ENCODE data around the gene DLGAP4. TPM values are rescaled to one million over a fixed set of nuclear protein-coding genes. Genes with fewer than 3 reads are reported as not detected.

Gene DLGAP4
- total and polyA plus RNA-seq, 7 donors, result 53.5 to 151 (median 90.4) TPM

- intact Hi-C loops (cut with DNase I), result no loop called here
- no peaks in the 10 kb centered on the region for H3K9me3 ChIP-seq
- H3K27ac ChIP-seq, result no peak overlapping the region
- no peak overlapping the region for H3K4me3 ChIP-seq
- WGBS, 3 donors, result 46 to 52% (median 51%) methylated on average over 17 to 20 of the region's 20 CpGs
- no peaks in the 10 kb centered on the region for H3K36me3 ChIP-seq (ENCODE audit: insufficient read depth in 1 of 2, low read depth in 1 of 2)
- TF ChIP-seq, protein P1, sequence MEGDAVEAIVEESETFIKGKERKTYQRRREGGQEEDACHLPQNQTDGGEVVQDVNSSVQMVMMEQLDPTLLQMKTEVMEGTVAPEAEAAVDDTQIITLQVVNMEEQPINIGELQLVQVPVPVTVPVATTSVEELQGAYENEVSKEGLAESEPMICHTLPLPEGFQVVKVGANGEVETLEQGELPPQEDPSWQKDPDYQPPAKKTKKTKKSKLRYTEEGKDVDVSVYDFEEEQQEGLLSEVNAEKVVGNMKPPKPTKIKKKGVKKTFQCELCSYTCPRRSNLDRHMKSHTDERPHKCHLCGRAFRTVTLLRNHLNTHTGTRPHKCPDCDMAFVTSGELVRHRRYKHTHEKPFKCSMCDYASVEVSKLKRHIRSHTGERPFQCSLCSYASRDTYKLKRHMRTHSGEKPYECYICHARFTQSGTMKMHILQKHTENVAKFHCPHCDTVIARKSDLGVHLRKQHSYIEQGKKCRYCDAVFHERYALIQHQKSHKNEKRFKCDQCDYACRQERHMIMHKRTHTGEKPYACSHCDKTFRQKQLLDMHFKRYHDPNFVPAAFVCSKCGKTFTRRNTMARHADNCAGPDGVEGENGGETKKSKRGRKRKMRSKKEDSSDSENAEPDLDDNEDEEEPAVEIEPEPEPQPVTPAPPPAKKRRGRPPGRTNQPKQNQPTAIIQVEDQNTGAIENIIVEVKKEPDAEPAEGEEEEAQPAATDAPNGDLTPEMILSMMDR (IDR thresholded peaks at IDR 0.05), result no peak
- ATAC-seq, result no peak
- no peaks in the 10 kb centered on the region for H3K4me1 ChIP-seq
- no peak for DNase-seq
- H3K27me3 ChIP-seq (ENCODE audit: insufficient read depth in 3 of 3, low read length in 2 of 3), result peaks cover 0 to 15% (median 2%) of the 10 kb centered on the region in 3 donors
These were observed 88.3 kb downstream of the DLGAP4 start for GRCh38 chr20:36394340-36394965.

- ATAC-seq, result no peak
- intact Hi-C loops (cut with DNase I), result no loop called here
- WGBS, 3 donors, result 78 to 89% (median 87%) methylated on average over 6 of the region's 6 CpGs
- no peak for DNase-seq
- Histone ChIP-seq H3K36me3 (ENCODE audit: insufficient read depth in 1 of 2, low read depth in 1 of 2) (no peaks in the 10 kb centered on the region), H3K27me3 (ENCODE audit: insufficient read depth in 3 of 3, low read length in 2 of 3) (peaks cover 0 to 31% (median 3%) of the 10 kb centered on the region in 3 donors), H3K4me3 (no peak overlapping the region), H3K27ac (no peak overlapping the region), H3K9me3 (no peaks in the 10 kb centered on the region), H3K4me1 (no peaks in the 10 kb centered on the region)
- TF ChIP-seq, protein P1 (IDR thresholded peaks at IDR 0.05), result no peak
These were observed 90.2 kb downstream of the DLGAP4 start for GRCh38 chr20:36396340-36396739.

DNA sequence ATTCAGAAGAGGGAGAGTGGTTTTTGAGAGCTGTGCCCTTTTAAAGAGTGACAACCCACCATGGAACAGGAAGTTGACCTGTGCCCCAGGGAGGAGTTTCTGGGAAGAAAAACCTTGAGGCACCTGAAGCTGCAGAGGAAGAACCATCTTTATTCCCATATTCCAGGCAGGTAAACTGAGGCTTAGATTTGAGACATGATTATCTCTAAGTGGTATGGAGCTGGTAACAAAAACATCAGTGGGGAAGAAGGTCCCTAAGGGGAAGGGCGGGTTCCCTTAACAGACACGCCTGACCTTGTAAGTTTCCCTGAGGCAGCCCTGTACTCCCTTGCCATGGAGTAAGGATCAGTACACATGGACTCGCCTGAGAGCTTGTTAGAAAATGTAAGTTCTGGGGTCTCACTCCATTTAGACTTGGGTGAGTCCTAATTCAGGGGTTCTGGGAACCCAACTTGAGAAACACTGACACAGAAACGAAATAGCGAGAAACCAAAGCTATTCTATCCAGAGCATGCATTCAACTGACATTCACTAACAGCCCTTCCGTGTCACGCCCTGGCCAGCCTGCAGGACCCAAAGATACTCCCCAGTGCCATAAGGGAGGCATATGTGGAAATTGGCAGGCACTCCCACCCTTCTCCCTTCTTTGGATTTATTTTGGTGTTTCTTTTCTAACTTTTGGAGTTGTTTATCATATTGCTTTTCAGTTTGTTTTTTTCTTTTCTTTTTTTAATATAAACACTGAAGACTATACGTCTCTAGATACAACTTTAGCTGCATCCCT, 90.9 kb downstream of the DLGAP4 start:
- 54 to 66% (median 56%) methylated on average over 8 of the region's 8 CpGs for WGBS, 3 donors
- TF ChIP-seq, protein P1 (IDR thresholded peaks at IDR 0.05), result no peak
- peaks cover 0 to 38% (median 3%) of the 10 kb centered on the region in 3 donors for H3K27me3 ChIP-seq (ENCODE audit: insufficient read depth in 3 of 3, low read length in 2 of 3)

GRCh38 chr20:36398515-36398914, 92.4 kb downstream of the DLGAP4 start:
- H3K4me3 ChIP-seq, result no peak overlapping the region
- no peaks in the 10 kb centered on the region for H3K36me3 ChIP-seq (ENCODE audit: insufficient read depth in 1 of 2, low read depth in 1 of 2)
- WGBS, 3 donors, result 51 to 65% (median 59%) methylated on average over 3 of the region's 3 CpGs
- H3K27me3 ChIP-seq (ENCODE audit: insufficient read depth in 3 of 3, low read length in 2 of 3), result peaks cover 0 to 47% (median 3%) of the 10 kb centered on the region in 3 donors
- no peaks in the 10 kb centered on the region for H3K4me1 ChIP-seq
- no peak for DNase-seq
- H3K9me3 ChIP-seq, result no peaks in the 10 kb centered on the region
- intact Hi-C loops (cut with DNase I), result no loop called here
- ATAC-seq, result no peak
- H3K27ac ChIP-seq, result no peak overlapping the region
- TF ChIP-seq, protein P1 (IDR thresholded peaks at IDR 0.05), result no peak

More for the DNA sequence above, 90.9 kb downstream of the DLGAP4 start:
- Histone ChIP-seq H3K4me1 (no peaks in the 10 kb centered on the region), H3K36me3 (ENCODE audit: insufficient read depth in 1 of 2, low read depth in 1 of 2) (no peaks in the 10 kb centered on the region), H3K27ac (no peak overlapping the region), H3K4me3 (no peak overlapping the region), H3K9me3 (no peaks in the 10 kb centered on the region)
- intact Hi-C loops (cut with DNase I), result no loop called here
- ATAC-seq (no peak), DNase-seq (no peak)

Measured in psoas muscle (tissue), 8 donors.